Suprapubic skin (tissue), 4 donors: Measurements from ENCODE around the gene NEK6. TPM values are rescaled to one million over a fixed set of nuclear protein-coding genes. Genes with fewer than 3 reads are reported as not detected.

Experiments
- DNase-seq, 2 donors: peaks; one replicate each; pipeline ENCODE4 v3.0.0-alpha.2; 2019; ENCODE audit warnings: low spot score in 2 of 2
- H3K27ac ChIP-seq: fragments of 200-600 bp; sonication (generic); one replicate; pipeline ENCODE4 v1.5.1; 2019
- H3K27me3 ChIP-seq: fragments of 200-600 bp; sonication (generic); one replicate; pipeline ENCODE4 v1.5.1; 2019
- H3K36me3 ChIP-seq: fragments of 200-600 bp; sonication (generic); one replicate; pipeline ENCODE4 v1.5.1; 2019
- H3K4me1 ChIP-seq: fragments of 200-600 bp; sonication (generic); one replicate; pipeline ENCODE4 v1.5.1; 2019
- H3K4me3 ChIP-seq: fragments of 200-600 bp; sonication (generic); one replicate; pipeline ENCODE4 v1.5.1; 2019; ENCODE audit warnings: mild to moderate bottlenecking
- H3K9me3 ChIP-seq: fragments of 200-600 bp; sonication (generic); one replicate; pipeline ENCODE4 v1.5.1; 2019
- EP300 ChIP-seq: sonication (generic); formaldehyde crosslinking; IDR thresholded peaks from one replicate; pipeline ENCODE4 v1.6.1; 2017; ENCODE audit warnings: antibody characterized with exemption
- POLR2A ChIP-seq, 2 donors: fragments of 450-650 bp; IDR thresholded peaks; one replicate each; pipeline ENCODE4 v1.6.1; 2017; ENCODE audit warnings: antibody characterized with exemption in 2 of 2, mild to moderate bottlenecking in 2 of 2, moderate library complexity in 2 of 2
- POLR2AphosphoS5 ChIP-seq, 3 donors: sonication (generic); formaldehyde crosslinking; IDR thresholded peaks; one replicate each; pipeline ENCODE4 v1.6.1; 2017; ENCODE audit warnings: antibody characterized with exemption in 3 of 3
- WGBS: methylation state at CpG from one replicate; pipeline ENCODE4 v1.1.5; 2018; 5-methylcytosine and 5-hydroxymethylcytosine counted together
- total RNA-seq, 4 donors: library from RNA; depleted of rRNA; stranded (reverse); fragments of >200 nt; gene quantifications; one replicate each; pipeline ENCODE4 v1.1.0, GENCODE V29; 2016
- TF ChIP-seq, protein P1 (sequence below), 2 donors: fragments of 200-600 bp in 1 of 2; fragments of 450-650 bp in 1 of 2; sonication (generic) in 1 of 2; IDR thresholded peaks; one replicate each; pipeline ENCODE4 v1.5.1; 2016 to 2019; ENCODE audit warnings: antibody characterized with exemption in 2 of 2, mild to moderate bottlenecking in 1 of 2, moderate library complexity in 1 of 2

Gene NEK6
- total RNA-seq, 4 donors from 2014 or later: 5.4 to 17.5 (median 10.6) TPM

DNA sequence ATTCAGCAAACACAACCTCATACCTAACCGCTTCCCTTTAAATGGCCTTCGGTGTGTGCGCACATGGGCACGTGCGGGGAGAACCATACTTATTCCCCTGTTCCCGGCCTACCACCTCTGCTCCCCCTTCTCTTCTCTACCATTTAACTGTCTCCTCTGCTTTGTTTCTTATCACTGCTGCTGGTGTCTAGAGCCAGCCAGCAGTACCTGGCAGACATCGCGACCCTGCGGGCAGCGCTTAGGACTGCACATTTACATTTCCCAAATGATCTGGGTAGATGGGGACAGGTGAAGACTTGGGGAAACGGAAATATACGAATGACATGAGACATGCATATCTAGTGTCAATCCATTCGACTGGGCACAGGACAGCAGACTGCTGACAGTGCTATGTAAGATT is 100.9 kb downstream of the NEK6 start:
- H3K4me3 ChIP-seq: no peak overlapping the region
- H3K4me1 ChIP-seq: no peaks in the 10 kb centered on the region
- TF ChIP-seq, protein P1, sequence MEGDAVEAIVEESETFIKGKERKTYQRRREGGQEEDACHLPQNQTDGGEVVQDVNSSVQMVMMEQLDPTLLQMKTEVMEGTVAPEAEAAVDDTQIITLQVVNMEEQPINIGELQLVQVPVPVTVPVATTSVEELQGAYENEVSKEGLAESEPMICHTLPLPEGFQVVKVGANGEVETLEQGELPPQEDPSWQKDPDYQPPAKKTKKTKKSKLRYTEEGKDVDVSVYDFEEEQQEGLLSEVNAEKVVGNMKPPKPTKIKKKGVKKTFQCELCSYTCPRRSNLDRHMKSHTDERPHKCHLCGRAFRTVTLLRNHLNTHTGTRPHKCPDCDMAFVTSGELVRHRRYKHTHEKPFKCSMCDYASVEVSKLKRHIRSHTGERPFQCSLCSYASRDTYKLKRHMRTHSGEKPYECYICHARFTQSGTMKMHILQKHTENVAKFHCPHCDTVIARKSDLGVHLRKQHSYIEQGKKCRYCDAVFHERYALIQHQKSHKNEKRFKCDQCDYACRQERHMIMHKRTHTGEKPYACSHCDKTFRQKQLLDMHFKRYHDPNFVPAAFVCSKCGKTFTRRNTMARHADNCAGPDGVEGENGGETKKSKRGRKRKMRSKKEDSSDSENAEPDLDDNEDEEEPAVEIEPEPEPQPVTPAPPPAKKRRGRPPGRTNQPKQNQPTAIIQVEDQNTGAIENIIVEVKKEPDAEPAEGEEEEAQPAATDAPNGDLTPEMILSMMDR (IDR thresholded peaks at IDR 0.05): no peak
- TF ChIP-seq POLR2AphosphoS5 (IDR thresholded peaks at IDR 0.05) (no peak), EP300 (no peak), POLR2A (IDR thresholded peaks at IDR 0.05) (no peak)
- no peaks in the 10 kb centered on the region for H3K27me3 ChIP-seq
- no peaks in the 10 kb centered on the region for H3K9me3 ChIP-seq
- DNase-seq: no peak
- 93% methylated on average over 13 of the region's 13 CpGs for WGBS
- no peak overlapping the region for H3K27ac ChIP-seq
- peaks cover 31% of the 10 kb centered on the region for H3K36me3 ChIP-seq

DNA sequence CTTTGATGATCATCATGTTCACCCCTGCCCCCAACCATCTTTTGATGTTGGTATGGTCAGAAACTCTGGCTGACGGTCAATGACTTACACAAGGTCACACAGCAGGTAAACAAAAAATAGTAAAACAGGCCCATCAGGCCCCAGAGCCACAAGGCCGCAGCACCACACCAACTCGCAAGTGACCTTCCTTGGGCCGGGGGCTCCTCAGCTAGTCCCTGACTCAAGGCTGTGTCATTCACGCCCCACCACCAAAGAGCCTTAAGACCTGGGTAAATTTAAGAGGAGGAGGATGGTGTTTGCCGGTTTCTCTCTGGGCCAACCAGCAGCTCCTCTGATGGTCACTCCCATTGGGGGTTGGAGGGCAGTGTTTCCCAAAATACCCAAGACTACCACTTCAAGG is 101.7 kb downstream of the NEK6 start:
- H3K27ac ChIP-seq: no peak overlapping the region
- 91% methylated on average over 6 of the region's 6 CpGs for WGBS
- H3K9me3 ChIP-seq: no peaks in the 10 kb centered on the region
- no peaks in the 10 kb centered on the region for H3K4me1 ChIP-seq
- DNase-seq: no peak
- no peak overlapping the region for H3K4me3 ChIP-seq
- TF ChIP-seq POLR2A (IDR thresholded peaks at IDR 0.05) (no peak), EP300 (no peak), POLR2AphosphoS5 (IDR thresholded peaks at IDR 0.05) (no peak)
- TF ChIP-seq, protein P1 (IDR thresholded peaks at IDR 0.05): no peak
- H3K36me3 ChIP-seq: peaks cover 25% of the 10 kb centered on the region
- H3K27me3 ChIP-seq: no peaks in the 10 kb centered on the region

DNA sequence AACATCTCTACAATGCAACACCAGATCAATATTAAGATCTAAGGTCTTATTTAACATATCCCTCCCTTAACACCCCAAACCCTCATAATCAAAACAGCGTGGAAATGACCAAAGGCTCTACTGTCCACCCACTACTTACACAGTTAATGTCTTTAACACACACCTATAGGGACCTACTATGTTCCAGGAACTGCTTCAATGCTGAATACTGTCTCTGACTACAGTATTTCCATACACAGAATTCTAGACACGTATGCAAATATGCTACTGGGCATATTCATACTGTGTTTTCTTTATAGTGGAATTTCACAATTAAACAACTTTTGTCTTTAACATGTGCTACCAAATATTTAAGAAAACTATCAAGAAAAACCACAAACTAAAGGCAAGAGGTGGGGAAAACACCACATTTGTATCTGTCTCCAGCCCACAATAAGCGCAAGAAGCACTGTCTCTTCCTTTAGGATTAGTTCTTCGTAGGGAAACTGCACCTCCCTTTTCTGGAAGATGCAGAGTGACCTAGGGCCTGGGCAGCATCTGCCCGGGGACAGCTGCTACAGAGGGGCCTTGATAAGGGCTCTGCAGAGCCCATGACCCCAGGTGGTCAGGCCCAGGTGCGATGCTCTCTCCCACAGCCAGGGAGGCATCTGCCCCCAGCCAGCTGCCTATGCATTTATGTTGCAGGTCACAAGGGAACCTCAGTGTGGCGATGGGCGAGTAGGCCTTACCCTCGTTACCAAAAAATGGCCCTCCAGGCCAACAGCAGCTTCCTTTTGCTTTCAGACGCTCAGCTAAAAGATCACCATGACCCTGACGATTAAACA is 102.3 kb downstream of the NEK6 start:
- H3K27ac ChIP-seq: no peak overlapping the region
- WGBS: 89% methylated on average over 11 of the region's 11 CpGs
- H3K9me3 ChIP-seq: no peaks in the 10 kb centered on the region

DNA sequence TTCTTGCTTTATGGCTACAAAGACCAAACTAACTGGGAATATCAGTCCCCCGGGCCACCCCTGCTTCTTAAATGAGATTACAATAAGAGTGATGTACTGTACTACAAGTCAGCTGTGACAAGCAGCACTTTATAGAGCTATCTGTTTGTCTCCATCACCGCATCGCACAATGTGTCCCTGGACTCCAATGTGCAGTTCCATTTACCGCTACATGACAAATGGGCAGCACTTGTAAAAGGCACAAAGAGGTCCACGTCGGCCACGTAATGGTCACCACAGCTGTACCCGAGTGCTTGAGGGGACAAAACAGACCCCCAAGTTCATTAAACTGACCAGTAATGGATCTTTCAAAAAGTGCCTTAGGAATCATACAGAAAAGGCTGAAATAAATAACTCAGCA is 103.4 kb downstream of the NEK6 start:
- Histone ChIP-seq H3K4me1 (peaks cover under 1% of the 10 kb centered on the region), H3K36me3 (peaks cover 8% of the 10 kb centered on the region), H3K27ac (no peak overlapping the region), H3K4me3 (no peak overlapping the region), H3K27me3 (no peaks in the 10 kb centered on the region), H3K9me3 (no peaks in the 10 kb centered on the region)
- 95% methylated on average over 8 of the region's 8 CpGs for WGBS
- DNase-seq: no peak
- no peak for TF ChIP-seq EP300
- no peak for TF ChIP-seq POLR2A (IDR thresholded peaks at IDR 0.05)

More for the DNA sequence above, 102.3 kb downstream of the NEK6 start:
- no peaks in the 10 kb centered on the region for H3K27me3 ChIP-seq
- no peak for DNase-seq
- no peak overlapping the region for H3K4me3 ChIP-seq
- H3K4me1 ChIP-seq: no peaks in the 10 kb centered on the region
- TF ChIP-seq POLR2AphosphoS5 (IDR thresholded peaks at IDR 0.05): no peak
- TF ChIP-seq EP300: no peak
- no peak for TF ChIP-seq POLR2A (IDR thresholded peaks at IDR 0.05)
- TF ChIP-seq, protein P1 (IDR thresholded peaks at IDR 0.05): no peak
- H3K36me3 ChIP-seq: peaks cover 19% of the 10 kb centered on the region

DNA sequence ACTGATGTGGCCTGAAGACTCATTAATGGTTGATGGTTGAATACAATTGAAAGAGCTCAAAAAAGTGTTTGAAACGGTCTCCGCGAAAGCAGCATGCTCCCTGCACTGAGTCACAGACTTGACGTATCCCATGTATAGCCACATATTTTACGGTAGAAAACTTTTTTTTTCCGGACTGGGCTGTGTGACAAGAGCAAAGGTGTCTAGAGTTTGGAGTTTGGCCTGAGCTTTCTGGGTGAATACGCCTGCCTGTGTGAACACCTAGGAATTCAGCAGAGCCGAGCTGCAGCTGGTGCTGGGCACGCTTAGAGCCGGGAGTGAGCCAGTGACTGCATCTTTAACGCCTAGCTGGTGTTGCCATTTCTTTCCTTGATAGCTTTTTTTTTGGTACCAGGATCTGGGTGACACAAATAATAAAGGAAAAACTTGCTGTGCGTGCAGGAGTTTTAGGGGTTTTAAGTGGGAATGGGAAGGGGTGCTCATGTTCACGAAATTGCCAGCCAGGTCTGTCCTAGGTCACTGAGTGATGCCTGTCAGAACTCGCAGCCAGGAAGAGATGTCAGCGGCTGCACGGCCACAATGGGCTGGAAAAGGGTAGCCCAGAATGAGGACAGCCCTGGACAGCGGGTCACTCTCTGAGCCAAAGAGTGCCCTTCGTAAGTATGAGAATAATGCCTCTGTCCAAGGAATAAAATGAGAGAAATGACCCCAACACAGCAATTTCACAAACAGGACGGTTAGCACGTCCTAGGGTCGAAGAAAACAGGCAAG is 105.8 kb downstream of the NEK6 start:
- no peak overlapping the region for H3K27ac ChIP-seq
- H3K9me3 ChIP-seq: no peaks in the 10 kb centered on the region
- H3K4me1 ChIP-seq: peaks cover 8% of the 10 kb centered on the region
- TF ChIP-seq POLR2AphosphoS5 (IDR thresholded peaks at IDR 0.05) (no peak), POLR2A (IDR thresholded peaks at IDR 0.05) (no peak), EP300 (no peak)
- TF ChIP-seq, protein P1 (IDR thresholded peaks at IDR 0.05): no peak
- H3K36me3 ChIP-seq: peaks cover 7% of the 10 kb centered on the region
- DNase-seq: no peak
- 98% methylated on average over 21 of the region's 21 CpGs for WGBS
- no peaks in the 10 kb centered on the region for H3K27me3 ChIP-seq
- no peak overlapping the region for H3K4me3 ChIP-seq
